ENCODE measurements around the gene PPM1E. TPM values are rescaled to one million over a fixed set of nuclear protein-coding genes. Genes with fewer than 3 reads are reported as not detected.

The PPM1E gene
- total RNA-seq, 2 donors from 2014 or later = 4.1 to 7.8 TPM

DNA sequence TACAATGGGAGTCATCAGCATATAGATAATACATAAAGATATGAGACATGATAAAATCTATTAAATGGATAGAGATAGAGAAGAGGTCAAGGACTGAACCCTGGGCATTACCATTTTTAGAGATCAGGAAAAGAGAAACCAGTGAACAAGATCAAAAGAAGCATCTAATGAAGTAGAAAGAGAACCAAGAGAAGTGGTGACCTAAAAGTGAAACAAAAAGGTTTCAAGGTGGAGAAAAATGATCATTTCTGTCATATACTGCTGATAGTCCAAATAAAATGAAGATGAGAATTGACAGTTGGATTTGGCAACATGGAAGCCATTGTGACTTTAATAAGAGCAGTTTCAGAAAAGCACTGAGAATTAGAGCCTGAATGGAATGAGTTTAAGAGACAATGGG is 165.1 kb downstream of the PPM1E start:
- H3K27me3 ChIP-seq (replicated peaks; ENCODE audit: insufficient read depth) = no peaks in the 10 kb centered on the region
- intact Hi-C loops (cut with DNase I) = no loop called here
- no peak overlapping the region for H3K4me3 ChIP-seq
- H3K27ac ChIP-seq = no peak overlapping the region
- no peak for TF ChIP-seq POLR2AphosphoS5 (IDR thresholded peaks at IDR 0.05)
- TF ChIP-seq, protein P1, sequence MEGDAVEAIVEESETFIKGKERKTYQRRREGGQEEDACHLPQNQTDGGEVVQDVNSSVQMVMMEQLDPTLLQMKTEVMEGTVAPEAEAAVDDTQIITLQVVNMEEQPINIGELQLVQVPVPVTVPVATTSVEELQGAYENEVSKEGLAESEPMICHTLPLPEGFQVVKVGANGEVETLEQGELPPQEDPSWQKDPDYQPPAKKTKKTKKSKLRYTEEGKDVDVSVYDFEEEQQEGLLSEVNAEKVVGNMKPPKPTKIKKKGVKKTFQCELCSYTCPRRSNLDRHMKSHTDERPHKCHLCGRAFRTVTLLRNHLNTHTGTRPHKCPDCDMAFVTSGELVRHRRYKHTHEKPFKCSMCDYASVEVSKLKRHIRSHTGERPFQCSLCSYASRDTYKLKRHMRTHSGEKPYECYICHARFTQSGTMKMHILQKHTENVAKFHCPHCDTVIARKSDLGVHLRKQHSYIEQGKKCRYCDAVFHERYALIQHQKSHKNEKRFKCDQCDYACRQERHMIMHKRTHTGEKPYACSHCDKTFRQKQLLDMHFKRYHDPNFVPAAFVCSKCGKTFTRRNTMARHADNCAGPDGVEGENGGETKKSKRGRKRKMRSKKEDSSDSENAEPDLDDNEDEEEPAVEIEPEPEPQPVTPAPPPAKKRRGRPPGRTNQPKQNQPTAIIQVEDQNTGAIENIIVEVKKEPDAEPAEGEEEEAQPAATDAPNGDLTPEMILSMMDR (IDR thresholded peaks at IDR 0.05) = no peak
- no peak for TF ChIP-seq POLR2A (IDR thresholded peaks at IDR 0.05)
- no peak for DNase-seq (ENCODE audit: low spot score)
- no peaks in the 10 kb centered on the region for H3K36me3 ChIP-seq
- H3K4me1 ChIP-seq (replicated peaks) = no peaks in the 10 kb centered on the region
- H3K9me3 ChIP-seq = no peaks in the 10 kb centered on the region

DNA sequence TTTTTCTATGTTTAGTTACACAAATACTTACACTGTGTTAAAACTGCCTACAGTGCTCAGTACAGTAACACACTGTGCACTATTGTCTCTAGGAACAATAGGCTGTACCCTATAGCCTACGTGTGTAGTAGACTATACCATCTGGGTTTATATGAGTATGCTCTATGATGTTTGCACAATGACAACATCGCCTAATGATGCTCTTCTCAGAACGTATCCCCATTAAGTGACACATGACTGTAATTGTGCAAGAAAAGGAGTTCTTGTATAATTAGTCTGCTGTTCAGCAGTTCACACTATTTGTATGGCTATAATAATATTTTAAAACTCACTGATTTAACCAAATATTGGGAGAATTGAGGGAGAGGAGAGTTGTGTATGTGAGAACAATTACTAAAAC is 177.3 kb downstream of the PPM1E start:
- H3K27me3 ChIP-seq (replicated peaks; ENCODE audit: insufficient read depth) = no peaks in the 10 kb centered on the region
- intact Hi-C loops (cut with DNase I) = no loop called here
- WGBS = 65% methylated on average over 3 of the region's 3 CpGs
- no peak overlapping the region for H3K4me3 ChIP-seq
- H3K27ac ChIP-seq = no peak overlapping the region
- H3K4me1 ChIP-seq (replicated peaks) = no peaks in the 10 kb centered on the region
- DNase-seq (ENCODE audit: low spot score) = no peak
- TF ChIP-seq, protein P1 (IDR thresholded peaks at IDR 0.05) = no peak
- TF ChIP-seq POLR2AphosphoS5 (IDR thresholded peaks at IDR 0.05) (no peak), POLR2A (IDR thresholded peaks at IDR 0.05) (no peak)
- no peaks in the 10 kb centered on the region for H3K36me3 ChIP-seq
- H3K9me3 ChIP-seq = no peaks in the 10 kb centered on the region

DNA sequence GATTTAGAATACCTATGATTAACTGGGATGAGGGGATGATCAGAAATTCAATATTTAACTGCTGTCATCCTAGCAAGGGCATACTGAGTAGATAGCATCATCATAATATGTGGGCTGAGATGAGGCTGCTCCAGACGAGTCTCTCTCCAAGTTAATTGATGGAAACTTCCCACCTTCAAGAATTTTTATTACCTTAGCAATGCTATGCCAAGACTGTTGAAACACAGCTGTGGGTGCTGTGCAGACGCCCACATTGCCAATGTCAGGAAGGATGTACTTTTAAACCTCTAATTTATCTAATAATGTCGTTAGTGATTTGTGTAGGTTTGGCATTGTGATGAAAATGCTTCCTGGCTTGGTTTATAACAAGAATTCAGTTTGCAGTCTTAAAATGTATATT is 180.6 kb downstream of the PPM1E start:
- no peaks in the 10 kb centered on the region for H3K36me3 ChIP-seq
- H3K9me3 ChIP-seq = no peaks in the 10 kb centered on the region
- 10% methylated on average over 3 of the region's 3 CpGs for WGBS
- H3K27ac ChIP-seq = no peak overlapping the region
- no peak overlapping the region for H3K4me3 ChIP-seq
- TF ChIP-seq POLR2A (IDR thresholded peaks at IDR 0.05) = no peak
- no peak for TF ChIP-seq POLR2AphosphoS5 (IDR thresholded peaks at IDR 0.05)
- TF ChIP-seq, protein P1 (IDR thresholded peaks at IDR 0.05) = no peak
- H3K27me3 ChIP-seq (replicated peaks; ENCODE audit: insufficient read depth) = no peaks in the 10 kb centered on the region
- H3K4me1 ChIP-seq (replicated peaks) = no peaks in the 10 kb centered on the region
- intact Hi-C loops (cut with DNase I) = no loop called here
- DNase-seq (ENCODE audit: low spot score) = no peak

DNA sequence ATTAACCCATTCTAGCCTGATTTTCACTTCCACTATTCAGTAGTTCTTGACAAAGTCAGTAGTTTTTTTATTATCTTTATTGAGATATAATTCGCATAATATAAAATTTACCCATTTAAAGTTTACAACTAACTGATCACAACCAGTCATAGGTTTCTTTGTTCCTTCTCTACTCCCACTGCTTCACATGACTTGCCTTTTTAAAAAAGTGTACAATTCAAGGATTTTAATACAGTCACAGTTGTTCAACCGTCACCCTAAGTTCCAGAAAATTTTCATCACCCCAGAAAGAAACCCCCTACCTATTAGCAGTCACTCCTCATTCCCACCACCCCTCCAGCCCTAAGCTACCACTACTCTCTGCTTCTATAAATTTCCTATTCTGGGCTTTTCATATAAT is 188.5 kb downstream of the PPM1E start:
- Histone ChIP-seq H3K4me3 (no peak overlapping the region), H3K9me3 (no peaks in the 10 kb centered on the region), H3K4me1 (replicated peaks) (no peaks in the 10 kb centered on the region), H3K36me3 (no peaks in the 10 kb centered on the region), H3K27me3 (replicated peaks; ENCODE audit: insufficient read depth) (no peaks in the 10 kb centered on the region), H3K27ac (no peak overlapping the region)
- 89% methylated on average over 2 of the region's 2 CpGs for WGBS
- intact Hi-C loops (cut with DNase I) = no loop called here
- DNase-seq (ENCODE audit: low spot score) = no peak
- no peak for TF ChIP-seq POLR2A (IDR thresholded peaks at IDR 0.05)
- TF ChIP-seq, protein P1 (IDR thresholded peaks at IDR 0.05) = no peak
- TF ChIP-seq POLR2AphosphoS5 (IDR thresholded peaks at IDR 0.05) = no peak

DNA sequence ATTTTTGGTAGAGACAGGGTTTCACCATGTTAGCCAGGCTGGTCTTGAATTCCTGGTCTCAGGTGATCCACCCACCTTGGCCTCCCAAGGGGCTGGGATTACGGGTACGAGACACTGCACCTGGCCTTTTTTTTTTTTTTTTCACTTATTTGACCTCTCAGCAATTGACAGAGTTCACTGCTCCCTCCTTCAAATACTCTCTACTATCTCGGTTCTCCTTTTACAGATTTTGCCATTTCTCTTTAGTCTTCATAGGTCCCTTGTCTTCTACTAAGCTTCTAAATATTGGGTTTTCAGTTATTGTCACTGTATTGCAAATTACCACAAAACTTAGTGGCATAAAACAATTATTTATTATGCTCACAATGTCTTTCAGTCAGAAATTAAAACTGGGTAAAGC is 191.8 kb downstream of the PPM1E start:
- Histone ChIP-seq H3K9me3 (no peaks in the 10 kb centered on the region), H3K27ac (no peak overlapping the region), H3K36me3 (no peaks in the 10 kb centered on the region), H3K4me1 (replicated peaks) (no peaks in the 10 kb centered on the region), H3K27me3 (replicated peaks; ENCODE audit: insufficient read depth) (no peaks in the 10 kb centered on the region), H3K4me3 (no peak overlapping the region)
- DNase-seq (ENCODE audit: low spot score) = no peak
- WGBS = 86% methylated on average over 3 of the region's 3 CpGs
- TF ChIP-seq POLR2A (IDR thresholded peaks at IDR 0.05) (no peak), POLR2AphosphoS5 (IDR thresholded peaks at IDR 0.05) (no peak)
- TF ChIP-seq, protein P1 (IDR thresholded peaks at IDR 0.05) = no peak
- intact Hi-C loops (cut with DNase I) = no loop called here

Measured in prostate gland (tissue), 2 donors.